HS-5 (cell line): Measurements from ENCODE around the gene TMEM273.
A peak's percentile ranks its signal among the peaks of the same experiment; 100 is the strongest.

Experiments
- DNase-seq: peaks from one replicate; pipeline ENCODE4 v3.0.0-alpha.2; 2012; ENCODE audit warnings: low read depth

Gene TMEM273

DNA sequence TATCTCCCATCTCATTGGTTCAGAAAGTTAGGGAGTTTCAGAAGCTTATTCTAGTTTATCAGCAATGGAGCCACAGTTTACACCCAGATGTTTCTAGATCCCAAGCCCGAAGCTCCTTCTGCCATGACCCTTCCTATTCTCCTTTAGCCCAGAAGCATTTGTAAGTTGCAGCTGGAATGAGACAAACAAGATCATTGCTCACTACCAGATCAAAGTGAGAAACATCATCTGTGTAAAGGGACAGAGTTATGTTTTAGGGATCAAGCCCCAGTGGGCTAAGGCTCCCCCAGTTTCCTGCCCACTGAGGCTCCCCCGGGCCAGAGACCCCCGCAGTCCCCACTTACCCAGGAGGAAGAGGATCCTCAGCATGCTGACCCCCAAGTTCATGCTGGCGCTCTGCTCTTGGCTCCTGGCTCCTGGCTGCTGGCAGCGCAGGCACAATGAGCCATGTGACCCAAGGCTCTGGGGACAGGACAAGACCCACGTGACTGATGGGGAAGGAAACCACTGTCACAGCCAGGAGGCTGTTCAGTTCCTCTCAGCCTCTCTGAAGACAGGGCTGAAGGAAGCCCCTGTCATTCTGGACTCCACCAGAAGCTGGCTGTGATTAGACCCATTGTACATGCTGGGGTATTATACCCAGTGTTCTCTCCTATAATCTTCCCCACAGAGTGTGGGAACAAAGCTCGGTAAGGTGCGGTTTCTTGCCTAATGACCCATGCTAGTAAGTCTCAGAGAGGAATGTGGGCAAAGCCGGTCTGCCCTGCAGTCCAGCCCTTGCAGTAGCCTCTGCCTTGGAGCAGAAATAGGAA lies at the start of gene TMEM273:
Gene TMEM273, minus strand, starts transcription at position 442 of the 812 bp plus-strand sequence. Its CDS starts 55 bp downstream, at position 387.
- DNase-seq: no peak

- no peak for DNase-seq
Observed at GRCh38 chr10:49237985-49238384, 49.8 kb upstream of the TMEM273 start.

- DNase-seq: no peak
Observed at GRCh38 chr10:49235392-49235791, 47.2 kb upstream of the TMEM273 start.

DNA sequence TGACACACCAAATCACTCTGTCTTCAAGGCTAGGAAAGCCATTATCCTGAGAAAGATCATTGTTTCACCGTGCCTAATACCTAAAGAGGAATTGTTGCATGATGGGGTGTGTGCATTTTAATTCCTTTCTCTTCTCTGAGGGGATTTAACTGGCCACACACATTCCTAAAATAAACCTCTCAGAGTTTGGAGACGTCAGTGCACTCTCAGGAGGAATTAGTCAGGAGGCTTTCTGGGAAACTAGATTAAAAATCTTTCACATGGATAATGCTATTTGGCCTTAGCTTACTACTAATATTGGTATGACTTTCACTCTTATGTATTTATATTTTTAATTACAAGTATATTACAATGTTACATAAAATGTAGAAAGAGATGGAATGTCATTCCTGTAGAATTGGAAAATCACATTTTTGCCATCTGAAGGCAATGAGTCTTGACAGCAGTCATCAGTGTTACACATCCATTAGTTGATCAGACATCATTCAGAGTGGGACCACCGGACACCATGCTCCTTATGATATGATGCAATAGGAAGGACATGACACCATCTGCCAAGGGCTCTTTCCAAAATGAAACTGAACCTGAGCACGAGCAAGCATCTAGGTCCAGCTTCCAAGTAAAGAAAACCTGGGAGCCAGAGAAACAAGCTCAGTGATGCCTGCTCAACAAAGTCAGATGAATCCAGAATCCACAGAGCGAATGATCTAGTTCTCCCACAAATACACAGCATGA lies 43.1 kb upstream of the TMEM273 start:
- no peak for DNase-seq

DNA sequence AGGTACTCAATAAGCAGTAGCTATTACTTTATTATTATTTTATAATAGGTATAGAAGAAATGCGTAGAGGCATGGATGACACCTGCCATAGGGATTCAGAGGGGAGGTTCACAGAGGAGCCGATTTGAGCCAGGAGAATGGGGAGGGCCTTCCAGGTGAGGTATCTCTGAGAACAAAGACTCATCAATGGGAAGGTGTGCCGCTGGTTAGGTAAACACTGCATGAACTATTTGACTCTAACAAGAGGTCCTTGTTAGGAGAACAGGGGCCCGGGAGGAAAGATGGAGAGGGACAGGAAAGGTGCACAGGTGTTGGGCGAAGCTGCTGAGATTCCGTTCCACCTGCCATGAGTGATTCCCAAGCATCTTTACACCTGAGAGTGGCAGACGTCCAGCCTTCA lies 41.8 kb upstream of the TMEM273 start:
- no peak for DNase-seq

DNA sequence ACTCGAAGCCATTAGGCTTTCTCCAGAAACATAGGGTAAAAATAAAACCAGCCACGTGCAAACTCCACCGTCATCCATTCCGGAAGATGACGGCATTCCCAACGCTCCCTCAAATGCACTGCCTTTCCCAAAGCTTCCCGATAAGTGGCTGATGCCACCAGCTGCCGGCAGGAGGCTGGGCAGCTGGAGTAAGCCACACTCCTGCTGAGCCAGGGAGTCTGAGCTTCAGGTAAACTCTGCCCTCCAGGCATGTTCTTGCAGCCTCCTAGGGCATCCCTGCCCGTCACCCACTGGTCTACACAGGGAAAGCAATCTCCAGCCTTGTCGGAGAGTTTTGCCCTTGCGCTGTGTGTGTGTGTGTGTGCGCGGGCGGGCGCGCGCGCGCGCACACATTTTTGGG lies 40.5 kb upstream of the TMEM273 start:
- DNase-seq: no peak

GRCh38 chr10:49227406-49227805 lies 39.2 kb upstream of the TMEM273 start:
- DNase-seq: no peak

DNA sequence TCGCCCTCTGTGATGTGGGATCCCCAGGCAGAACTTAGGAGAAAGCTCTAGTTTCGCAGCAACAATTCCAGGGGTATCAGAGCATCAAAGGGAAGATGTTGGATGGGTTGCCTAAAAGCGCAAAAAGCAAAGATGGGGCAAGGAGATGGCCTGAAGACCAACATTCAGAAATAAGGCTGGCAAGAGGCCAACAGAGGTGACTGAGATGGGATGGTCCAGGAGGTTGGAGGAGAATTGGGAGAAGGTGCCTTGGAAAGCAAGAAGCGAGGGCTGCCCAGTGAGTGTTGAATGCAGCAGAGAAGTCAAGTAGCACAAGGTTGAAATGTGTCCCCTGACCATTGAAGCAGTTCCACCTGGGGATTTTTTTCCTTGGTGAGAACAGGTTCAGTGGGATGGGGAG lies 38.4 kb upstream of the TMEM273 start:
- no peak for DNase-seq

DNA sequence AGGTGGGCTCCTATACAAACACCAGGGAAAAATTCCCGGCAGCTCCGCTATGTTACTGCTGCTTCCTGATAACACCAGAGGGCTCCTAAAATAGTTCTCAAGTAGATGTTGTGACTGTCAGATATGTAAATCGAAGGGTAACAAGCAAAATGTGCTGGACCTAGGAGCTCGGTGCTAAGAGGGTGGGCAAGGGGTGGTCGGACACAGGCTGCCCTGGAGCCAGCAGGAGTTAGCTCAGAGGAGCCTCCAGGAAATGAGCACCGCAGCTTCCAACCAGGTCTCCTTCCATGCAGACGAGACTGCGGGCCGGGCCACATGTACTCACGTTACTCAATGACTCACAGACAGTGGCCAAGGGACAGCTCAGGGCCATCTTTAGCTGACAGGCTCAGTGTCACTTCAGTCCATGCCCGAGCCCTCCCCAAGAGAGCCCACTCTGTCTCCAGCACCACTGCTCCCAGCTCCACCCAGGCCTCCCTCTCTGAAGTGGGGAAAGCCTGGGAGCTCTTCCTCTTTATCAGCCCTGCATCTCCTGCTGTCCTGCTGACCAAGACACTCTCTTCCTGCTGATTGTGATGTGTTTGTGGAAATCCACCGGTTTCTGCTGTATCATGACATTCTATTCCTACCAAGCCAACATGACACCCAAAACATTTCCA lies 37.2 kb upstream of the TMEM273 start:
- no peak for DNase-seq

DNA sequence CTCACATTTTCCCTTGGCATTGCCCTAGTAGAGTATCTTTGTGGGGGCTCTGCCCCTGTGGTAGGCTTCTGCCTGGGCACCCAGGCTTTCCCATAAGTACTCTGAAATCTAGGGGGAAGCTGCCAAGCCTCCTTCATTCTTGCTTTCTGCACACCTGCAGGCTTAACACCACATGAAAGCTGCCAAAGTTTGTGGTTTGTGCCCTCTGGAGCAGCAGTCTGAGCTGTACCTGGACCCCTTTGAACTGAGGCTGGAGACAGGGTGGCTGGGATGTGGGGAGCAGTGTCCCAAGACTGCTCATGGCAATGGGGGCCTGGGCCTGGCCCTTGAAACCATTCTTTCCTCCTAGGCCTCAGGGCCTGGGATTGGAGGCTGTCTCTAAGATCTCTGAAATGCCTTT lies 35.0 kb upstream of the TMEM273 start:
- no peak for DNase-seq

DNA sequence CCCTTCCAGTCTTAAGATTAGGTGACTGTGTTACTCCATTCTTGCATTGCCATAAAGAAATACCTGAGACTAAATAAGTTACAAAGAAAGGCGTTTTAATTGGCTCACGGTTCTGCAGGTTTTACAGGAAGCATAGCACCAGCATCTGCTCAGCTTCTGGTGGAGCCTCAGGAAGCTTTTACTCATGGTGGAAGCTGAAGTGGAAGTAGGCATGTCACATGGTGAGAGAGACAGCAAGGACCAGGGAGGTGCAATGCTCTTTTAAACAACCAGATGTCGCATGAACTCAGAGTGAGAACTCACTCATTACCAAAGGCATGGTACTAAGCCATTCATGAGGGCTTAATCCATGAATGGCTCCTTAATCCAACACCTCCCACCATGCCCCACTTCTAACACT lies 34.0 kb upstream of the TMEM273 start:
- no peak for DNase-seq

DNA sequence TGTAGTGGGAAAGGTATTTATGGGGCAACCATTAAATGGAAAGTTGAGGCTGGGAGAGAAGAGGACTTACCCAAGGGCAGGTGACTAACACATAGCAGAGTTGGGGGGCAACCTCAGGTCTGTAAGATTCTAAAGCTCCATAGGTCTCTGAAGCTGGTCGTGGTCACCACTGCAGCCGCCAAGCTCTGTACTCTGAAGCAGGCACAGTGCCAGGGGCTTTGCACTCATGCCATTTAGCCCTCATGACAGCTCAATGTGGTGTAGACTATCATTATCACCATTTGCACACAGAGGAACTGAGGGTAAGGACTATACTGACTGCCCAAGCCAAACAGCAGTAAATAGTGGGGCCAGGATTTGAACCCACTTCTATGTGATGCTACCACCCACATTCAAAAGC lies 32.5 kb upstream of the TMEM273 start:
- DNase-seq: no peak

- peak; percentile 18 for DNase-seq
Observed at GRCh38 chr10:49220031-49220430, 31.8 kb upstream of the TMEM273 start.

DNA sequence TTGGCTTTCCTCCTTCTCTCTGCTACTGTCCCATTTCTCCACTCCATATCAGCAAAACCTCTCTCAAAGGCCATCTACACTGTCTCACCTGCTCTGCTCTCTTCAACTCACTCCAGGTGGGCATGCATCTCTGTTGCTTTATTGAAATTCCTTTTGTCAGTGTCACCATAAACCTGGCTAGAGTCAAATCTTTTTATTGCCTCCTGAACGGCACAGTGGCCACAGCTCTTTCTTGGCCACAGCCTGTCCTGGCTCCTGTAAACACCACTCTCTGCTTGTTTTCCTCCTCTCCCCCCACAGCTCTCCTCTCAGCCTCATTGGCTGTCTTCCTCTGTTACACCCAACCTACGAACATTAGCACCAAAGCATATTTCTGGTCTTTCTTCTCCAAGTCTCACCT lies 31.1 kb upstream of the TMEM273 start:
- no peak for DNase-seq

GRCh38 chr10:49218480-49218879 lies 30.3 kb upstream of the TMEM273 start:
- DNase-seq: no peak

- DNase-seq: no peak
Observed at GRCh38 chr10:49217645-49218044, 29.5 kb upstream of the TMEM273 start.

DNA sequence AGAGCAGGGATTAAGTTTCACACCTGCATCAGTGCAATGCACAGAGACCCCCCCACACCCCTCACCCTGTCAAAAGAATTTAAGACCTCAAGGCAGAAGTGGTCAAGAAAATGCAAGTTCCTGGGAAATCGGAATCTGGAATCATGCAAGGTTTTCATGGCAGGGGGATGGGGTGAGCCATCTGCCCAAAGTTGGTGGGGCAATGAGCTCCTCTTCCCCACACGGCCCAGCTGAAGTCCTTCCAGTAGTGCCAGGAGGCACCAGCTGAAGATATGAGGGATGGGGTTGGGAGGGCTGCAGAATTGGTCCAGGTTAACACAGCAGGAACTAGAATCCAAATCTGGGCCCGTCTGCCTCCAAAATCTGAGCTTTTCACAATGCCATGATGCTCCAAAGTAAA lies 25.0 kb upstream of the TMEM273 start:
- DNase-seq: no peak

DNA sequence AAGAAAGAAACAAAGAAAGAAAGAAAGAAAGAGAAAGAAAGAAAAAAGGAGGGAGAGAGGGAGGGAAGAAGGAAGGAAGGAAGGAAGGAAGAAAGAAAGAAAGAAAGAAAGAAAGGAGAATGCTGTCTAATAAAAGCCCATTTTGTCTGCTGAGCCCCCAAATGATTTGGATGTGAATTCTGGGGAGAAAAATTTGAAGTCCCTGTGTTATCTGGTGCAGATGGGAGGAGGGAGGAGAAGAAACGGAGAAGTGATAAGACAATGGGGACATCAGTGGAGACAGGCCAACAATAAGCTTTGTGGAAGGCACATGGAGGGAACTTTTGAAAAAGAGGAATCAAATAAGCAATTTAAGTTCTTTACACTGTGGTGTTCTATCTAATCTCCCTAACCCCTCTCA lies 24.6 kb upstream of the TMEM273 start:
- DNase-seq: no peak

- DNase-seq: no peak
Observed at GRCh38 chr10:49212076-49212475, 23.9 kb upstream of the TMEM273 start.

- no peak for DNase-seq
Observed at GRCh38 chr10:49208996-49209395, 20.8 kb upstream of the TMEM273 start.

DNA sequence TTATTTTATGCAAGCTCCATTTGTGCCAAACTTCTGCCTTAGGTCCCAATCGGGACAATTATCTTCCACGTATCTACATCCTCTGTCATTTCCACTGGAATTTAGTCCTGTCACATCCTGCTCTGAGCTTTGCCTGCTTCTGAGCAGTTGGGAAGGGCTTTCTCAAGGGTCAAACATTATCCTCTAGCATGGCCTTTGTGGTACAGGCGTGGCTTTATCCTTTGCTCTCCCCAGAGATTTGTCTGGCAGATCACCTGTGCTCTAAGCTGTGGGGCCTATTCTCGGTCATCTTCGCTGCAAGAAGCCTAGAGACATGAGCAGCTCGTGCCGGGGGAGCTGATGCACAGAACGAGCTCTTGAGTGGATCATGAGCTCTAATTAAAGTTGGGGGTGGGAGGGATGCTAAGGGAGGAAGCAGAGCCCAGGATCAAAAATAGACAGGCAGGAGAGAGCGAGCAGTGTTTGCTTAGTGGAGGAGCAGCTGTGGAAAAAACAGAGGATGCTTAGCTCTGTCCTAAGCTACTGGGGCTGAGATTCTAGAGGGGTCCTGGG lies 19.8 kb upstream of the TMEM273 start:
- no peak for DNase-seq

DNA sequence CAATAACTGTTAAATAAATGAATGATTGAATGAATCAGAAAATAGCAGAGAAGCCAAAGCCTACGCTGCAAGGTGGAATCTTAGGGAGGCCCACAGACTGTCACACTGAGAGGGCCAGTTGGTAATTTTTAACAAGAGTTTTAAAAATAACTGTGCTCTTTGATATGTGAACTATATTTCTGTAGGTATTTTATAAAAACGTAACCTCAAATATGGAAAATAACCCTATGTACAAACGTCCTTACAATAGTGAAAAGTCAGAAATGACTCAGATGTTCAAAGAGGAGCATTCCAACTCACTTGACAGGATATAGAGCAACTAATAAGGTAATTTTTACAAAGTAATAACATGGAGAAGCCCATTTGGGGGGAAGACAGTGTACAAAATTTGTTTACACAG lies 18.9 kb upstream of the TMEM273 start:
- no peak for DNase-seq

DNA sequence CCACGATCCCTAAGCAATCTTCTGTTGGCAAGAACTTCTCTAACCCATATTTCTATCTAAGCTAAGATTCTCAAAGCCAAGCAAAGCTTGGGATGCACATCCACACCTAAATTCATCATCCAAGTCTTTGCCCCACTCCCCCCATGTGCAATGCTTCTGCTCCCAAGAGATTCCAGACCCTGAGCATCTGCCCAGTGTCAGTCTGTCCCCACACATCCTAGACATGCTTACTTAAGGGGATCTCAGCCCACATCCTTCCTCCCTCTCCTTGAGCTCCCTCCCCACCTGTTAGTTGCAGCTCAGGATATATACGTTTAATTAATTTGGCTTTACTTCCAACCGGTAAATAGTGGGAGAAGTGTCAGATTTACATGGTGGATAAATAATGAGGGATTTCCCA lies 17.0 kb upstream of the TMEM273 start:
- DNase-seq: no peak
